Measurements from ENCODE around the gene CLIP2.

DNA sequence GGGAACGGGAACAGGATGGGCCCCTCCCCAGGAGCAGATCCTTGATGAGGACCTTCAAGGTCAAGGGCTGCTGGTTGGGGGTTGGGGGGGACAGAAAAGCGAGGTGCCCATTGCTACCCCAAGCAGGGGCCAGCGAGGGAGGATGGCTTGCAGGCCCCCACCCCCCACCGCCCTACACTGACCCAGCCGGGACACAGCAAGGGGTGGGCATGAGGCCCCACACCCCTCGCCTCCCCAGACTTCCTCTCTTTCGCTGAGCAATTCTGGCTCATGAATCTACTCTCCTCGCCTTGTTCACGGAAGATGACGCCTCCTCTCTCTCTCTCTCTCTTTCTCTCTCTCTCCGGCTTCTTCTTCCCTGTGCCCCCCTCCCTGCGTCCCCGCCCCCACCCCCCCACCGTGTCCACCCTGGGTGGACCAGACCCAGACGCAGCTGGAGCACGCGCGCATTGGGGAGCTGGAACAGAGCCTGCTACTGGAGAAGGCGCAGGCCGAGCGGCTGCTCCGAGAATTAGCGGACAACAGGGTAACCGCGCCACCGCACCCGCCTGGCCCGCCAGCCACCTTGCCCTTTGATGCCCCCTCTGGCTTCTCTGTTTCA lies 83.4 kb downstream of the CLIP2 start:
- TF ChIP-seq, protein P1, sequence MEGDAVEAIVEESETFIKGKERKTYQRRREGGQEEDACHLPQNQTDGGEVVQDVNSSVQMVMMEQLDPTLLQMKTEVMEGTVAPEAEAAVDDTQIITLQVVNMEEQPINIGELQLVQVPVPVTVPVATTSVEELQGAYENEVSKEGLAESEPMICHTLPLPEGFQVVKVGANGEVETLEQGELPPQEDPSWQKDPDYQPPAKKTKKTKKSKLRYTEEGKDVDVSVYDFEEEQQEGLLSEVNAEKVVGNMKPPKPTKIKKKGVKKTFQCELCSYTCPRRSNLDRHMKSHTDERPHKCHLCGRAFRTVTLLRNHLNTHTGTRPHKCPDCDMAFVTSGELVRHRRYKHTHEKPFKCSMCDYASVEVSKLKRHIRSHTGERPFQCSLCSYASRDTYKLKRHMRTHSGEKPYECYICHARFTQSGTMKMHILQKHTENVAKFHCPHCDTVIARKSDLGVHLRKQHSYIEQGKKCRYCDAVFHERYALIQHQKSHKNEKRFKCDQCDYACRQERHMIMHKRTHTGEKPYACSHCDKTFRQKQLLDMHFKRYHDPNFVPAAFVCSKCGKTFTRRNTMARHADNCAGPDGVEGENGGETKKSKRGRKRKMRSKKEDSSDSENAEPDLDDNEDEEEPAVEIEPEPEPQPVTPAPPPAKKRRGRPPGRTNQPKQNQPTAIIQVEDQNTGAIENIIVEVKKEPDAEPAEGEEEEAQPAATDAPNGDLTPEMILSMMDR (conservative IDR thresholded peaks at IDR 0.05 in 1 of 2, IDR thresholded peaks at IDR 0.05 in 1 of 2; ENCODE audit: extremely low read depth in 1 of 2, insufficient read depth in 1 of 2, low read depth in 1 of 2, low read length in 2 of 2): no peak
- no peak for TF ChIP-seq EZH2 (IDR thresholded peaks at IDR 0.05; ENCODE audit: borderline replicate concordance, low read length)
